Esophagus squamous epithelium (tissue), 4 donors: ENCODE data around the gene ASF1A.

Experiments used
- POLR2A ChIP-seq, 4 donors: fragments of 450-650 bp; IDR thresholded peaks; one replicate each; pipeline ENCODE4 v1.6.1; 2017; ENCODE audit warnings: antibody characterized with exemption in 4 of 4, mild to moderate bottlenecking in 4 of 4, moderate library complexity in 3 of 4
- TF ChIP-seq, protein P1 (sequence below), 6 experiments: fragments of 450-650 bp in 4 of 6; fragments of 200-600 bp in 2 of 6; sonication (generic) in 2 of 6; IDR thresholded peaks; one replicate each; pipeline ENCODE4 v1.5.1; 2016 to 2019; ENCODE audit warnings: antibody characterized with exemption in 6 of 6, mild to moderate bottlenecking in 4 of 6, moderate library complexity in 4 of 6

DNA sequence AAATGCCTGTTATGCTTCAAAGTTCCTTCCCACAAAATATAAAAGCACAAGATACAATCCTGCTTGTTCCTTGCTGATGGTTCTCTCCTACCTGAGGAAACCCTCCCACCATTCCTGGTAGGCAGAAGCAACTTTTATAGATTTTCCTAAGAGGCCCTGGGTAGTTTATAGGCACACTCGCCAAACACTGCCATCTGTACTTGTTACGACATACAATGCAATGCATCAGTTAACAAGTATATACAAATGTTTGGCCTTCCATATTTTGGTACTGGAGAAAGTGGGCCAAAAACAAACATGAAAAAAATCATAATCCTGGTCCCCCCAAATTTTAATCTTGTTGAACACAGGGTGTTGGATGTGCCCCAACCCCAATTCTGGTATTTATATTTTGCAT, 24.4 kb downstream of the ASF1A start:
- TF ChIP-seq, protein P1, sequence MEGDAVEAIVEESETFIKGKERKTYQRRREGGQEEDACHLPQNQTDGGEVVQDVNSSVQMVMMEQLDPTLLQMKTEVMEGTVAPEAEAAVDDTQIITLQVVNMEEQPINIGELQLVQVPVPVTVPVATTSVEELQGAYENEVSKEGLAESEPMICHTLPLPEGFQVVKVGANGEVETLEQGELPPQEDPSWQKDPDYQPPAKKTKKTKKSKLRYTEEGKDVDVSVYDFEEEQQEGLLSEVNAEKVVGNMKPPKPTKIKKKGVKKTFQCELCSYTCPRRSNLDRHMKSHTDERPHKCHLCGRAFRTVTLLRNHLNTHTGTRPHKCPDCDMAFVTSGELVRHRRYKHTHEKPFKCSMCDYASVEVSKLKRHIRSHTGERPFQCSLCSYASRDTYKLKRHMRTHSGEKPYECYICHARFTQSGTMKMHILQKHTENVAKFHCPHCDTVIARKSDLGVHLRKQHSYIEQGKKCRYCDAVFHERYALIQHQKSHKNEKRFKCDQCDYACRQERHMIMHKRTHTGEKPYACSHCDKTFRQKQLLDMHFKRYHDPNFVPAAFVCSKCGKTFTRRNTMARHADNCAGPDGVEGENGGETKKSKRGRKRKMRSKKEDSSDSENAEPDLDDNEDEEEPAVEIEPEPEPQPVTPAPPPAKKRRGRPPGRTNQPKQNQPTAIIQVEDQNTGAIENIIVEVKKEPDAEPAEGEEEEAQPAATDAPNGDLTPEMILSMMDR (IDR thresholded peaks at IDR 0.05): no peak
- TF ChIP-seq POLR2A (IDR thresholded peaks at IDR 0.05): no peak
